ENCODE data around the gene NEIL3. TPM values are rescaled to one million over a fixed set of nuclear protein-coding genes. Genes with fewer than 3 reads are reported as not detected.

The NEIL3 gene
- total and polyA plus RNA-seq, 10 of the 15 experiments (the other 5 are each of a cell fraction or from before 2014, with no cell fraction given) = 3.0 to 13.8 (median 8.9) TPM

DNA sequence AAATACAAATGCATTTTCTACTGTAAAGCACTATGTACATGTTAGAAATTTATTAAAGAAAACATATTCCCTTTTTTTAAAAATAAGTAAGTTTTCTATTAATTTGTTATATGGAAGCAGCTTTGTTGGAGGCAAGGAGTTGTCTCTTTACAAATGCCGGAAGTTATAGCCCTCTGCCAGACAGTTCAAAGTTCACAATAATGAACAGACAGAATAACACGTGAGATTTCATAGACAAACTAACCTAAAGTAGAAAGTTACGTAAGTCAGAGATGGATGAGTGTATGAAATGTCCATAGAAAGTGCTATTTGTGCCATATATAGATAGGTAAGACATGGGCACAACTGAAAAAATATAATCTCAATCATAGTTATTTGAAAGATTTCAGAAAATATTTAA, 43.9 kb upstream of the NEIL3 start:
- no peak overlapping the region for H3K27ac ChIP-seq (ENCODE audit: control insufficient read depth, insufficient read depth)
- no TSS peak for BruUV-seq (replicated peaks)
- FAIRE-seq = no peak
- ChIA-PET POLR2A (no interaction called here), CTCF (no interaction called here), RAD21 (ENCODE audit: unreplicated experiment) (no interaction called here), SMC1A (ENCODE audit: uncharacterized antibody, unreplicated experiment) (no interaction called here)
- no peaks in the 10 kb centered on the region; a peak in 1 of 4 replicates for H3K27me3 ChIP-seq (replicated peaks in 1 of 2; ENCODE audit: control insufficient read depth in 2 of 2, insufficient read depth in 2 of 2, low read length in 1 of 2)
- H3K4me2 ChIP-seq (ENCODE audit: control insufficient read depth, insufficient read depth) = no peak overlapping the region
- no peaks in the 10 kb centered on the region for H3K36me3 ChIP-seq (ENCODE audit: control insufficient read depth in 2 of 2, insufficient read depth in 2 of 2, low read length in 1 of 2)
- no peaks in the 10 kb centered on the region for H3K9me3 ChIP-seq (replicated peaks; ENCODE audit: control insufficient read depth, insufficient read depth, low read length)
- no peaks in the 10 kb centered on the region for H4K20me1 ChIP-seq (ENCODE audit: control insufficient read depth, insufficient read depth)
- ATAC-seq = no peak
- no peak overlapping the region for H3K9ac ChIP-seq (ENCODE audit: control insufficient read depth, insufficient read depth, low read length)
- in situ Hi-C loops (cut with MboI) = no loop called here
- no peaks in the 10 kb centered on the region for H3K79me2 ChIP-seq (ENCODE audit: control insufficient read depth, insufficient read depth, low read length)
- H3K4me1 ChIP-seq (ENCODE audit: control insufficient read depth, insufficient read depth, low read length) = no peaks in the 10 kb centered on the region
- no peak overlapping the region for H2AFZ ChIP-seq (ENCODE audit: control insufficient read depth, low read depth, low read length)
- 28% methylated on average over 3 of the region's 3 CpGs for WGBS (ENCODE audit: insufficient coverage, insufficient replicate concordance, low lambda C conversion rate, missing lambda C conversion rate)
- TF ChIP-seq E4F1 (IDR thresholded peaks at IDR 0.05; ENCODE audit: borderline replicate concordance, partially characterized antibody) = no peak
- TF ChIP-seq NFXL1 (IDR thresholded peaks at IDR 0.05; ENCODE audit: borderline replicate concordance) = no peak
- no peak for TF ChIP-seq IRF5 (IDR thresholded peaks at IDR 0.05; ENCODE audit: borderline replicate concordance)
- TF ChIP-seq FOXK2 (IDR thresholded peaks at IDR 0.05) = no peak
- no peak for TF ChIP-seq SP1 (IDR thresholded peaks at IDR 0.05; ENCODE audit: low read depth, low read length)
- TF ChIP-seq ZNF274 (IDR thresholded peaks at IDR 0.05; ENCODE audit: insufficient read depth, insufficient read length) = no peak
- no peak for TF ChIP-seq E2F4 (IDR thresholded peaks at IDR 0.05; ENCODE audit: low read depth, low read length)
- no peak for TF ChIP-seq RFX5 (IDR thresholded peaks at IDR 0.05; ENCODE audit: low read depth, low read length)
- TF ChIP-seq ATF7 (IDR thresholded peaks at IDR 0.05; ENCODE audit: low read depth) = no peak
- TF ChIP-seq HDAC6 (IDR thresholded peaks at IDR 0.05; ENCODE audit: unreplicated experiment) = no peak
- no peak for TF ChIP-seq JUND (IDR thresholded peaks at IDR 0.05; ENCODE audit: low read depth, low read length)
- no peak for DNase-seq (ENCODE audit: low read depth, low spot score)
- intact Hi-C loops (cut with micrococcal nuclease; ENCODE audit: unreplicated experiment) = no loop called here
- H3K4me3 ChIP-seq = no peak overlapping the region
